Endodermal cell (in vitro differentiated cells): ENCODE measurements around the gene USP24. TPM values are rescaled to one million over a fixed set of nuclear protein-coding genes. Genes with fewer than 3 reads are reported as not detected.

ENCODE experiments used
- DNase-seq: peaks from one replicate; pipeline ENCODE4 v3.0.0-alpha.2; 2017
- H3K27ac ChIP-seq: 2 replicates; pipeline ENCODE4 v1.5.1; 2013; ENCODE audit warnings: mild to moderate bottlenecking, low read depth, low read length, moderate library complexity
- H3K27me3 ChIP-seq: 2 replicates; pipeline ENCODE4 v1.6.1; 2013; ENCODE audit warnings: mild to moderate bottlenecking, low read length, moderate library complexity; ENCODE audit not compliant: insufficient read depth, control insufficient read depth, poor library complexity, severe bottlenecking
- H3K36me3 ChIP-seq: 2 replicates; pipeline ENCODE4 v1.7.0; 2013; ENCODE audit warnings: mild to moderate bottlenecking, low read length, moderate library complexity; ENCODE audit not compliant: control insufficient read depth, insufficient read depth
- H3K4me1 ChIP-seq: one replicate; pipeline ENCODE4 v1.7.0; 2013; ENCODE audit warnings: low read length; ENCODE audit not compliant: control insufficient read depth, insufficient read depth
- H3K4me3 ChIP-seq: 2 replicates; pipeline ENCODE4 v1.5.1; 2013; ENCODE audit warnings: mild to moderate bottlenecking, low read length, moderate library complexity
- H3K9ac ChIP-seq: 2 replicates; pipeline ENCODE4 v1.6.1; 2013; ENCODE audit warnings: mild to moderate bottlenecking, low read length, moderate library complexity; ENCODE audit not compliant: poor library complexity, severe bottlenecking; ENCODE audit errors: extremely low read depth
- H3K9me3 ChIP-seq: 2 replicates; pipeline ENCODE4 v1.6.1; 2013; ENCODE audit warnings: mild to moderate bottlenecking, low read length, moderate library complexity; ENCODE audit not compliant: control insufficient read depth
- H3K27ac Mint-ChIP-seq: 2 replicates; pipeline ENCODE4 v1.8.0; 2020; ENCODE audit warnings: mixed read lengths
- H3K27me3 Mint-ChIP-seq: 2 replicates; pipeline ENCODE4 v1.8.0; 2021; ENCODE audit warnings: mild to moderate bottlenecking, mixed read lengths; ENCODE audit not compliant: insufficient read depth
- H3K36me3 Mint-ChIP-seq: 2 replicates; pipeline ENCODE4 v1.8.0; 2020; ENCODE audit warnings: low read depth, mixed read lengths
- H3K4me1 Mint-ChIP-seq: 2 replicates; pipeline ENCODE4 v1.8.0; 2020; ENCODE audit warnings: mixed read lengths
- H3K4me3 Mint-ChIP-seq: 2 replicates; pipeline ENCODE4 v1.8.0; 2020; ENCODE audit warnings: mild to moderate bottlenecking, moderate library complexity, mixed read lengths
- H3K9me3 Mint-ChIP-seq: 2 replicates; pipeline ENCODE4 v1.8.0; 2020; ENCODE audit warnings: mild to moderate bottlenecking, mixed read lengths
- CTCF ChIP-seq: fragments of 200-600 bp; sonication (generic); conservative IDR thresholded peaks from 2 replicates; pipeline ENCODE4 v1.5.0; 2021; ENCODE audit warnings: antibody characterized with exemption, mild to moderate bottlenecking
- WGBS, 2 experiments: methylation state at CpG; one replicate each; pipeline versions ENCODE4 v1.1.5 to v1.1.7; 2013; ENCODE audit warnings: missing lambda C conversion rate in 2 of 2, mixed read lengths in 1 of 2; ENCODE audit not compliant: insufficient coverage in 1 of 2, insufficient read length in 1 of 2; 5-methylcytosine and 5-hydroxymethylcytosine counted together
- total RNA-seq, 2 donors: library from RNA; stranded (reverse); fragmentation: NEBNext Ultra II Directional in 1 of 2; extraction: Animal tissue kit (Norgen Biotek cat#: 25700) in 1 of 2; gene quantifications; 2 replicates in 1 of 2; 3 replicates in 1 of 2; pipeline ENCODE4 v1.2.1, GENCODE V29; 2021

USP24 gene
- total RNA-seq, 2 donors from 2014 or later = 68.2 to 71.5 TPM

GRCh38 chr1:55141295-55141893, 73.8 kb downstream of the USP24 start:
- WGBS, 2 experiments = 92% methylated on average over 1 of the region's 1 CpG; no CpG with 5 or more reads in 1 of the 2 experiments
- H3K9me3 Mint-ChIP-seq = no peaks in the 10 kb centered on the region
- Histone ChIP-seq H3K4me3 (no peak overlapping the region), H3K36me3 (peaks cover 90% of the 10 kb centered on the region), H3K27me3 (no peaks in the 10 kb centered on the region), H3K4me1 (no peaks in the 10 kb centered on the region), H3K9me3 (no peaks in the 10 kb centered on the region), H3K27ac (no peak overlapping the region), H3K9ac (no peak overlapping the region)
- TF ChIP-seq CTCF = no peak
- H3K27ac Mint-ChIP-seq = no peak overlapping the region
- no peaks in the 10 kb centered on the region for H3K4me1 Mint-ChIP-seq
- peaks cover 53% of the 10 kb centered on the region for H3K36me3 Mint-ChIP-seq
- no peaks in the 10 kb centered on the region for H3K27me3 Mint-ChIP-seq
- DNase-seq = no peak
- H3K4me3 Mint-ChIP-seq = no peak overlapping the region

GRCh38 chr1:55140546-55140983, 74.6 kb downstream of the USP24 start:
- Histone ChIP-seq H3K36me3 (peaks cover 90% of the 10 kb centered on the region), H3K4me1 (no peaks in the 10 kb centered on the region), H3K4me3 (no peak overlapping the region), H3K9ac (no peak overlapping the region), H3K27me3 (no peaks in the 10 kb centered on the region), H3K9me3 (no peaks in the 10 kb centered on the region), H3K27ac (no peak overlapping the region)
- peak; percentile 83 for DNase-seq
- no peaks in the 10 kb centered on the region for H3K9me3 Mint-ChIP-seq
- H3K4me3 Mint-ChIP-seq = no peak overlapping the region
- no peak overlapping the region for H3K27ac Mint-ChIP-seq
- TF ChIP-seq CTCF = peak; percentile 88
- H3K4me1 Mint-ChIP-seq = no peaks in the 10 kb centered on the region
- 20 to 33% methylated on average over 1 to 3 of the region's 3 CpGs for WGBS, 2 experiments
- H3K36me3 Mint-ChIP-seq = peaks cover 45% of the 10 kb centered on the region
- no peaks in the 10 kb centered on the region for H3K27me3 Mint-ChIP-seq

GRCh38 chr1:55140137-55140536, 75.0 kb downstream of the USP24 start:
- no peaks in the 10 kb centered on the region for H3K9me3 ChIP-seq
- no peaks in the 10 kb centered on the region for H3K4me1 ChIP-seq
- no peak for DNase-seq
- Mint-ChIP-seq H3K27ac (no peak overlapping the region), H3K4me3 (no peak overlapping the region), H3K4me1 (no peaks in the 10 kb centered on the region), H3K36me3 (peaks cover 40% of the 10 kb centered on the region), H3K9me3 (no peaks in the 10 kb centered on the region), H3K27me3 (no peaks in the 10 kb centered on the region)
- no peak overlapping the region for H3K9ac ChIP-seq
- TF ChIP-seq CTCF = no peak
- no peaks in the 10 kb centered on the region for H3K27me3 ChIP-seq
- H3K27ac ChIP-seq = no peak overlapping the region
- H3K4me3 ChIP-seq = no peak overlapping the region
- H3K36me3 ChIP-seq = peaks cover 90% of the 10 kb centered on the region
- 100% methylated on average over 1 of the region's 2 CpGs; no CpG with 5 or more reads in 1 of the 2 experiments for WGBS, 2 experiments
